22Rv1 (cell line): ENCODE measurements around the gene BRCA1.

Experiments used
- H3K27ac ChIP-seq: fragments of 450-650 bp; 2 replicates; pipeline ENCODE4 v1.5.1; 2017
- ZFX ChIP-seq: fragments of 450-650 bp; IDR thresholded peaks from 2 replicates; pipeline ENCODE4 v1.6.1; 2017; ENCODE audit warnings: antibody characterized with exemption, borderline replicate concordance
- TF ChIP-seq, protein P1 (sequence below): fragments of 450-650 bp; IDR thresholded peaks from 2 replicates; pipeline ENCODE4 v1.5.1; 2017; ENCODE audit warnings: mild to moderate bottlenecking

Gene BRCA1

DNA sequence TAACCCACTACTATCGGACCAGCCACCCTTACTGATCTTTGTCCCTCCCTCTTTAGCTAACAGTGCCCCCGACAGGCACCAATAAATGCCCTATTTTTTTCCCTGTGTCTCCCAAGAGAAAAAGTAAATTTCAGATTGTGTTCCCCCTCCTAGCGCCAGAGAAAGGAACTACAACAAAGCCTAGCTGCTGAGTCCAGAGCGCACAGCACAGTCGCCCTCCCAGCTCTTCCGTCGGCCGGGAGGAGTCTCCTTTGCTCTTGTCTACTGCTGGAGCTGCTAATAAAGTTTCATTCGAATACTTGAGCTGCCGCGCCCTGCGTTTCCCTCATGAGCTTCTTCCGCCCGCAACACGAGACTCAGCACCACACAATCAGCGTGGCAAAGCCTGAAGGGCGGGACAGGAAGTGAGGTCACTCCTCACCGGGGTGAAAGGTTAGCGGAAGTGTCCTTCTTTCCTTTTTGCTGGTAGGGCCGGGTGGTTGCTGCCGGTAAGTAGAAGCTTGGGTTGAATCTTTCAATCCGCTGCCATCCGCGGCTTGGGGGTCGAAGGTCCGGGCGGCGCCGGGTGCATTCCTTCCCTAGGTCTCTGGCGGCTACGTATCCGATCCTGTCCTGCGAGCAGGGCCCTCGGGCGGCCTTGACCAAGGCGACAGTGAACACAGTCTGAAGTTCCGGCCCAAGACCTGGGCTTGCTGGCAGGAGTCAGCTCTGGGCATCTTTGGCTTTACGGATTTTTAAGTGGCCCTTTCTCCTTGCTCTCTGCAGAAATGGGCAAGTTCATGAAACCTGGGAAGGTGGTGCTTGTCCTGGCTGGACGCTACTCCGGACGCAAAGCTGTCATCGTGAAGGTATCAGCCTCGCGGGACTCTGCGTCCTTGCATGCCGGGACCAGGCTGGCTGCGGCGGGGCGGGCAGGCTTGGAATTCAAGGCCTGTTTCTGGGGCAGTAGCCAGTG is 126.9 kb downstream of the BRCA1 start, which contains the start of gene RPL27:
Gene RPL27 (plus strand): TSS at position 436 of the 955 bp plus-strand sequence. CDS start 332 bp downstream, at position 768.
- TF ChIP-seq, protein P1, sequence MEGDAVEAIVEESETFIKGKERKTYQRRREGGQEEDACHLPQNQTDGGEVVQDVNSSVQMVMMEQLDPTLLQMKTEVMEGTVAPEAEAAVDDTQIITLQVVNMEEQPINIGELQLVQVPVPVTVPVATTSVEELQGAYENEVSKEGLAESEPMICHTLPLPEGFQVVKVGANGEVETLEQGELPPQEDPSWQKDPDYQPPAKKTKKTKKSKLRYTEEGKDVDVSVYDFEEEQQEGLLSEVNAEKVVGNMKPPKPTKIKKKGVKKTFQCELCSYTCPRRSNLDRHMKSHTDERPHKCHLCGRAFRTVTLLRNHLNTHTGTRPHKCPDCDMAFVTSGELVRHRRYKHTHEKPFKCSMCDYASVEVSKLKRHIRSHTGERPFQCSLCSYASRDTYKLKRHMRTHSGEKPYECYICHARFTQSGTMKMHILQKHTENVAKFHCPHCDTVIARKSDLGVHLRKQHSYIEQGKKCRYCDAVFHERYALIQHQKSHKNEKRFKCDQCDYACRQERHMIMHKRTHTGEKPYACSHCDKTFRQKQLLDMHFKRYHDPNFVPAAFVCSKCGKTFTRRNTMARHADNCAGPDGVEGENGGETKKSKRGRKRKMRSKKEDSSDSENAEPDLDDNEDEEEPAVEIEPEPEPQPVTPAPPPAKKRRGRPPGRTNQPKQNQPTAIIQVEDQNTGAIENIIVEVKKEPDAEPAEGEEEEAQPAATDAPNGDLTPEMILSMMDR: peak; percentile 84
- no peak for TF ChIP-seq ZFX
- H3K27ac ChIP-seq: peak within 1 kb of the TSS; percentile 88

DNA sequence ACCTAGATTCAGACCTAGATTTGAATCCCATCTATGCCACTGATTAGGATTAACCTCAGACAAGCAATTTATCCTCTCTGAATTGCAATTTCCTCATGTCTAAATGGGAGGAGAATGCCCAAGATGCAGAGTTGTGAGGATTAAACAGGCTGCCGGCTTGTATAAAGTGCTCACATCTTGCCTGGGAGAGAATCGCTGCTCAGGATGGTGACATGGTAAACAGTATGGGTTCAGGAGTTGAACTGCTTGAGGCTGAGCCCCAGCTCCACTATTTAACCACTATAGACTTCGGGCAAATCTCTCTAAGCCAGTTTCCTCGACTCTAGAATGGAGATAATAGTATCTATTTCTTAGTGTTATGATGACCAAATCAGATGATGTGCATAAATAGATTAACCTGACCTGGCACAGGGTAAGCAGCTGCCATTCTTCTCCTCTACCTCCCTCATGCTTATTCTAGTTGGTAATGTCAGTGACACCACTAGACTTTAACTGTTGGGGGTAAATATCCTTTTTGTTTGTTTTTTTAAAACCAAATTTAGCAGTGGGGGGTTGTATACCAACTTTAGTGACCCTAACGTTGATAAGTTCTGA is 127.7 kb downstream of the BRCA1 start:
- H3K27ac ChIP-seq: peak overlapping the region; percentile 88
- no peak for TF ChIP-seq ZFX
- TF ChIP-seq, protein P1: no peak
